ENCODE results near the gene SFRP2. TPM values are rescaled to one million over a fixed set of nuclear protein-coding genes. Genes with fewer than 3 reads are reported as not detected.

The SFRP2 gene
- total and polyA plus RNA-seq, 10 of the 15 experiments (the other 5 are each of a cell fraction or from before 2014, with no cell fraction given), result 0.11 to 0.33 (median 0.16) TPM; not detected in 7

GRCh38 chr4:153784166-153784699 lies 4.7 kb downstream of the SFRP2 start:
- H3K27me3 ChIP-seq (replicated peaks in 1 of 2; ENCODE audit: control insufficient read depth in 2 of 2, insufficient read depth in 2 of 2, low read length in 1 of 2), result peaks cover 10 to 19% of the 10 kb centered on the region in 2 experiments
- in situ Hi-C loops (cut with MboI) (no loop called here), intact Hi-C loops (cut with micrococcal nuclease; ENCODE audit: unreplicated experiment) (loop anchor here (10.0 kb wide), 1 partner anchor 231 kb away; no protein-coding TSS in a partner anchor)
- no peaks in the 10 kb centered on the region; the same call in 2 of the 3 replicates for H3K9me3 ChIP-seq (replicated peaks; ENCODE audit: control insufficient read depth, insufficient read depth, low read length)
- no peak overlapping the region for H3K4me3 ChIP-seq
- 0 out of 2 replicates have a peak, but pooled peaks cover 3% of the 10 kb centered on the region for H3K4me1 ChIP-seq (ENCODE audit: control insufficient read depth, insufficient read depth, low read length)
- CTCF ChIA-PET, result no interaction called here
- TF ChIP-seq MEF2B (IDR thresholded peaks at IDR 0.05; ENCODE audit: partially characterized antibody, poor library complexity, severe bottlenecking) (no peak), BACH1 (IDR thresholded peaks at IDR 0.05; ENCODE audit: borderline replicate concordance) (no peak), SRF (IDR thresholded peaks at IDR 0.05; ENCODE audit: low read depth in 2 of 2, low read length in 2 of 2) (no peak), RELA (IDR thresholded peaks at IDR 0.05; ENCODE audit: borderline replicate concordance, partially characterized antibody) (no peak), NR2C1 (IDR thresholded peaks at IDR 0.05) (no peak)
- TF ChIP-seq, protein P1, sequence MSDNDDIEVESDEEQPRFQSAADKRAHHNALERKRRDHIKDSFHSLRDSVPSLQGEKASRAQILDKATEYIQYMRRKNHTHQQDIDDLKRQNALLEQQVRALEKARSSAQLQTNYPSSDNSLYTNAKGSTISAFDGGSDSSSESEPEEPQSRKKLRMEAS (IDR thresholded peaks at IDR 0.05; ENCODE audit: low read depth, low read length), result no peak
- no peaks in the 10 kb centered on the region for H3K79me2 ChIP-seq (ENCODE audit: control insufficient read depth, insufficient read depth, low read length)
- SMC1A ChIA-PET (ENCODE audit: uncharacterized antibody, unreplicated experiment), result interaction anchor here (0.6 kb wide), 1 partner anchor 660 kb away, joined by 3 read pairs; no protein-coding TSS in a partner anchor
- no peaks in the 10 kb centered on the region for H4K20me1 ChIP-seq (ENCODE audit: control insufficient read depth, insufficient read depth)
- WGBS (ENCODE audit: insufficient coverage, insufficient replicate concordance, low lambda C conversion rate, missing lambda C conversion rate), result 17% methylated on average over 3 of the region's 3 CpGs
- POLR2A ChIA-PET, result no interaction called here
- RAD21 ChIA-PET (ENCODE audit: unreplicated experiment), result no interaction called here
- no peaks in the 10 kb centered on the region for H3K36me3 ChIP-seq (ENCODE audit: control insufficient read depth in 2 of 2, insufficient read depth in 2 of 2, low read length in 1 of 2)
- no peak overlapping the region for H3K27ac ChIP-seq (ENCODE audit: control insufficient read depth, insufficient read depth)
- BruUV-seq (replicated peaks), result no TSS peak
- no peak overlapping the region for H3K4me2 ChIP-seq (ENCODE audit: control insufficient read depth, insufficient read depth)
- H3K9ac ChIP-seq (ENCODE audit: control insufficient read depth, insufficient read depth, low read length), result no peak overlapping the region
- DNase-seq (ENCODE audit: low read depth, low spot score), result no peak
- no peak for FAIRE-seq
- ATAC-seq, result no peak
- H2AFZ ChIP-seq (ENCODE audit: control insufficient read depth, low read depth, low read length), result no peak overlapping the region

DNA sequence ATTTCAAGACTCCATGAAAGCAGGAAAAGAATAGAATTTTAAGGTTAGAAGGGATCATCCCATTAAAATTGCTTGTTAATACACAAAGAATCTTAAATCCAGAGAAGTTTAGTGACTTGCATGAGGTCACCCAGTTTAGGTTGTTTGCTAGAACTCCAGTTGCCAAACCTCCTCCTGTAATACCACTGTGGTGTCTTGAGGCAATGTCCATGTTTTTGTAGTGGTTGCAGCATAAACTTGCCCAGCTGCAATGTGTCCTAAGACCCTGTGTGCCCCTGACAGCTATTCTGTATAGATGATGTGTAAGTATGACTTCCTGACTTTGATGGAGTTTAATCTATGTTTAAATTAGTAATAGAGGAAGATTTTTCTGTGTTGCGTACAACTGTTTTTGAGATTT lies 6.3 kb downstream of the SFRP2 start:
- no peaks in the 10 kb centered on the region for H3K79me2 ChIP-seq (ENCODE audit: control insufficient read depth, insufficient read depth, low read length)
- peaks cover 2 to 13% of the 10 kb centered on the region in 2 experiments for H3K27me3 ChIP-seq (replicated peaks in 1 of 2; ENCODE audit: control insufficient read depth in 2 of 2, insufficient read depth in 2 of 2, low read length in 1 of 2)
- no peaks in the 10 kb centered on the region for H3K36me3 ChIP-seq (ENCODE audit: control insufficient read depth in 2 of 2, insufficient read depth in 2 of 2, low read length in 1 of 2)
- in situ Hi-C loops (cut with MboI), result no loop called here
- H3K9me3 ChIP-seq (replicated peaks; ENCODE audit: control insufficient read depth, insufficient read depth, low read length), result no peaks in the 10 kb centered on the region; the same call in 2 of the 3 replicates
- SMC1A ChIA-PET (ENCODE audit: uncharacterized antibody, unreplicated experiment), result no interaction called here
- no peak for TF ChIP-seq RAD21 (IDR thresholded peaks at IDR 0.05; ENCODE audit: insufficient read depth, low read depth, low read length)
- TF ChIP-seq IKZF2 (IDR thresholded peaks at IDR 0.05), result no peak
- TF ChIP-seq RELA (IDR thresholded peaks at IDR 0.05; ENCODE audit: borderline replicate concordance, partially characterized antibody), result no peak
- no peak for TF ChIP-seq DPF2 (IDR thresholded peaks at IDR 0.05)
- no peak for TF ChIP-seq ZSCAN29 (IDR thresholded peaks at IDR 0.05)
- TF ChIP-seq TCF3 (IDR thresholded peaks at IDR 0.05; ENCODE audit: borderline replicate concordance, insufficient read depth, low read depth, low read length), result no peak
- H3K4me2 ChIP-seq (ENCODE audit: control insufficient read depth, insufficient read depth), result no peak overlapping the region
- no peak for ATAC-seq
- WGBS (ENCODE audit: insufficient coverage, insufficient replicate concordance, low lambda C conversion rate, missing lambda C conversion rate), result 100% methylated on average over 1 of the region's 1 CpG
- no peak overlapping the region for H3K27ac ChIP-seq (ENCODE audit: control insufficient read depth, insufficient read depth)
- FAIRE-seq, result no peak
- intact Hi-C loops (cut with micrococcal nuclease; ENCODE audit: unreplicated experiment), result loop anchor here (10.0 kb wide), 1 partner anchor 232 kb away; no protein-coding TSS in a partner anchor
- DNase-seq (ENCODE audit: low read depth, low spot score), result no peak
- no peak overlapping the region for H3K4me3 ChIP-seq
- H2AFZ ChIP-seq (ENCODE audit: control insufficient read depth, low read depth, low read length), result no peak overlapping the region
- CTCF ChIA-PET, result no interaction called here
- H4K20me1 ChIP-seq (ENCODE audit: control insufficient read depth, insufficient read depth), result no peaks in the 10 kb centered on the region
- POLR2A ChIA-PET, result interaction anchor here (0.7 kb wide), 1 partner anchor 645 kb away, joined by 3 read pairs; no protein-coding TSS in a partner anchor
- BruUV-seq (replicated peaks), result no TSS peak
- no peak overlapping the region for H3K9ac ChIP-seq (ENCODE audit: control insufficient read depth, insufficient read depth, low read length)
- H3K4me1 ChIP-seq (ENCODE audit: control insufficient read depth, insufficient read depth, low read length), result 0 out of 2 replicates have a peak, but pooled peaks cover 3% of the 10 kb centered on the region
- RAD21 ChIA-PET (ENCODE audit: unreplicated experiment), result no interaction called here
